Breast epithelium (tissue), 3 donors: ENCODE results near the gene ATAT1.

ENCODE experiments used
- CTCF ChIP-seq, 3 donors: fragments of 450-650 bp; IDR thresholded peaks; one replicate each; pipeline ENCODE4 v1.5.1; 2016 to 2017; ENCODE audit warnings: antibody characterized with exemption in 3 of 3, mild to moderate bottlenecking in 3 of 3, moderate library complexity in 3 of 3
- POLR2A ChIP-seq: fragments of 450-650 bp; IDR thresholded peaks from one replicate; pipeline ENCODE4 v1.6.1; 2016; ENCODE audit warnings: antibody characterized with exemption, mild to moderate bottlenecking, moderate library complexity

GRCh38 chr6:30616811-30617564 lies 9.7 kb upstream of the ATAT1 start, which contains the start of gene PPP1R10:
- TF ChIP-seq CTCF (IDR thresholded peaks at IDR 0.05) (peak; percentile 17 to 29 (median 26)), POLR2A (peak; percentile 100)
